Liver (tissue), 9 donors: ENCODE measurements around the gene PDK4. TPM values are rescaled to one million over a fixed set of nuclear protein-coding genes. Genes with fewer than 3 reads are reported as not detected.

Source experiments
- DNase-seq: peaks from one replicate; pipeline ENCODE4 v3.0.0-alpha.2; 2017; ENCODE audit warnings: low spot score
- H3K27ac ChIP-seq, 2 donors: one replicate each; pipeline ENCODE4 v1.7.0; 2013; ENCODE audit warnings: inconsistent platforms in 2 of 2, low read length in 2 of 2, control low read depth in 1 of 2, low read depth in 1 of 2, mild to moderate bottlenecking in 1 of 2
- H3K27me3 ChIP-seq, 4 donors: one replicate each; pipeline versions ENCODE4 v1.6.1 to v1.7.0; 2013; ENCODE audit warnings: low read length in 3 of 4, inconsistent platforms in 1 of 4, mild to moderate bottlenecking in 1 of 4, moderate library complexity in 1 of 4; ENCODE audit not compliant: control insufficient read depth in 4 of 4, insufficient read depth in 4 of 4
- H3K36me3 ChIP-seq, 4 donors: one replicate each; pipeline versions ENCODE4 v1.6.1 to v1.7.0; 2013; ENCODE audit warnings: low read length in 3 of 4, mild to moderate bottlenecking in 3 of 4, low read depth in 1 of 4, moderate library complexity in 1 of 4; ENCODE audit not compliant: control insufficient read depth in 4 of 4, insufficient read depth in 3 of 4
- H3K4me1 ChIP-seq, 4 donors: one replicate each; pipeline versions ENCODE4 v1.6.1 to v1.7.0; 2013; ENCODE audit warnings: low read length in 3 of 4, mild to moderate bottlenecking in 3 of 4, moderate library complexity in 1 of 4; ENCODE audit not compliant: control insufficient read depth in 4 of 4, insufficient read depth in 4 of 4
- H3K4me3 ChIP-seq, 3 donors: one replicate each; pipeline versions ENCODE4 v1.6.1 to v1.7.0; 2013; ENCODE audit warnings: low read length in 3 of 3, control low read depth in 1 of 3, low read depth in 1 of 3, mild to moderate bottlenecking in 1 of 3
- H3K9ac ChIP-seq, 2 donors: one replicate each; pipeline ENCODE4 v1.7.0; 2013; ENCODE audit warnings: low read length in 2 of 2, mild to moderate bottlenecking in 2 of 2, moderate library complexity in 2 of 2, control low read depth in 1 of 2, low read depth in 1 of 2
- H3K9me3 ChIP-seq, 4 donors: one replicate each; pipeline versions ENCODE4 v1.6.1 to v1.7.0; 2013; ENCODE audit warnings: low read length in 3 of 4; ENCODE audit not compliant: control insufficient read depth in 4 of 4
- EGR1 ChIP-seq, 2 donors: IDR thresholded peaks; 2 replicates each; pipeline ENCODE4 v1.6.1; 2016 to 2018; ENCODE audit warnings: antibody characterized with exemption in 2 of 2, low read depth in 2 of 2
- FOXA2 ChIP-seq: IDR thresholded peaks from 2 replicates; pipeline ENCODE4 v1.6.1; 2016; ENCODE audit warnings: antibody characterized with exemption
- GABPA ChIP-seq, 2 donors: IDR thresholded peaks in 1 of 2; conservative IDR thresholded peaks in 1 of 2; 2 replicates each; pipeline ENCODE4 v1.6.1; 2016; ENCODE audit warnings: antibody characterized with exemption in 2 of 2, mild to moderate bottlenecking in 1 of 2, moderate library complexity in 1 of 2
- HNF4A ChIP-seq, 2 donors: conservative IDR thresholded peaks; 2 replicates each; pipeline ENCODE4 v1.6.1; 2016; ENCODE audit warnings: antibody characterized with exemption in 2 of 2, mild to moderate bottlenecking in 2 of 2
- HNF4G ChIP-seq: IDR thresholded peaks from 2 replicates; pipeline ENCODE4 v1.6.1; 2016; ENCODE audit warnings: antibody characterized with exemption
- JUND ChIP-seq, 2 donors: IDR thresholded peaks; 2 replicates each; pipeline ENCODE4 v1.6.1; 2016; ENCODE audit warnings: antibody characterized with exemption in 2 of 2
- NR2F2 ChIP-seq: IDR thresholded peaks from 2 replicates; pipeline ENCODE4 v1.6.1; 2016; ENCODE audit warnings: antibody characterized with exemption
- RAD21 ChIP-seq, 2 donors: IDR thresholded peaks; 2 replicates each; pipeline ENCODE4 v1.6.1; 2016; ENCODE audit warnings: antibody characterized with exemption in 2 of 2, mild to moderate bottlenecking in 2 of 2
- RXRA ChIP-seq, 2 donors: IDR thresholded peaks; 2 replicates each; pipeline ENCODE4 v1.6.1; 2017 to 2018; ENCODE audit warnings: antibody characterized with exemption in 2 of 2, mild to moderate bottlenecking in 1 of 2
- SP1 ChIP-seq: IDR thresholded peaks from 2 replicates; pipeline ENCODE4 v1.6.1; 2018; ENCODE audit warnings: antibody characterized with exemption, mild to moderate bottlenecking
- TAF1 ChIP-seq: conservative IDR thresholded peaks from 2 replicates; pipeline ENCODE4 v1.6.1; 2016; ENCODE audit warnings: antibody characterized with exemption, mild to moderate bottlenecking
- YY1 ChIP-seq: IDR thresholded peaks from 2 replicates; pipeline ENCODE4 v1.6.1; 2016; ENCODE audit warnings: antibody characterized with exemption, mild to moderate bottlenecking
- WGBS: extraction: QIAGEN DNeasy Blood & Tissue Kit; methylation state at CpG from one replicate; pipeline ENCODE4 v1.1.7; 2013; 5-methylcytosine and 5-hydroxymethylcytosine counted together
- polyA plus RNA-seq, 2 donors: library from polyadenylated mRNA; stranded (reverse) in 1 of 2; unstranded in 1 of 2; fragments of 200-250 nt in 1 of 2; fragments of >200 nt in 1 of 2; fragmentation: Nextera tagmentation in 1 of 2; extraction: Ambion mirVana in 1 of 2; gene quantifications; one replicate each; pipeline versions ENCODE4 v1.2.1 to v1.2.3, GENCODE V29; 2013 to 2015
- total RNA-seq, 2 donors: library from RNA; depleted of rRNA; stranded (reverse); fragments of >200 nt; gene quantifications; one replicate each; pipeline ENCODE4 v1.2.3, GENCODE V29; 2014
- TF ChIP-seq, protein P1 (sequence below): IDR thresholded peaks from 2 replicates; pipeline ENCODE4 v1.6.1; 2016; ENCODE audit warnings: antibody characterized with exemption
- TF ChIP-seq, protein P2 (sequence below): IDR thresholded peaks from 2 replicates; pipeline ENCODE4 v1.6.1; 2016; ENCODE audit warnings: antibody characterized with exemption
- TF ChIP-seq, protein P3 (sequence below): IDR thresholded peaks from 2 replicates; pipeline ENCODE4 v1.6.1; 2016; ENCODE audit warnings: antibody characterized with exemption
- TF ChIP-seq, protein P4 (sequence below): IDR thresholded peaks from 2 replicates; pipeline ENCODE4 v1.6.1; 2016; ENCODE audit warnings: antibody characterized with exemption, mild to moderate bottlenecking
- TF ChIP-seq, protein P5 (sequence below): fragments of 150-350 bp; IDR thresholded peaks from 2 replicates; pipeline ENCODE4 v1.5.1; 2017; ENCODE audit warnings: improper control_type of control experiment, low read depth, low read length; ENCODE audit not compliant: missing input control
- donor health status: healthy.
- donor health status: healthy.
- donor health status: healthy.
- donor health status: healthy.
- donor health status: healthy.

PDK4 gene
- total and polyA plus RNA-seq, 4 donors: 6.3 to 116 (median 50.0) TPM

DNA sequence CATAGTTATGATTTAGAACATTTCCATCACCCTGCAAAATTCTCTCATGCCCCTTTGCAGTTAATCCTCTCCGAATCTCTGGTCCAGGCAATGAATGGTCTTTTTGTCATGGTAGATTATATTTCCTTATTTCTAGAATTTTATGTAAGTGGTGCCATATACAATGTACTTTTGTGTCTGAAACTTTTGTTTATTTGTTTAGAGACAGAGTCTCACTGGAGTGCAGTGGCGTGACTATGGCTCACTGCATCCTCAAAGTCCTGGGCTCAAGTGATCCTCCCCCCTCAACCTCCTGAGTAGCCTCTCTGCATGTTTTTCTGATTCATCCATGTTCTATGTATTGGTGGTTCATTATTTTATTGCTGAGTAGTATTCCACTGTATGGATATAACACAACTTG, 23.2 kb upstream of the PDK4 start:
- H3K36me3 ChIP-seq: no peaks in the 10 kb centered on the region
- H3K27ac ChIP-seq: no peak overlapping the region
- H3K4me3 ChIP-seq: no peak overlapping the region
- peaks cover 0 to under 1% (median 0%) of the 10 kb centered on the region in 4 donors for H3K9me3 ChIP-seq
- TF ChIP-seq, protein P1, sequence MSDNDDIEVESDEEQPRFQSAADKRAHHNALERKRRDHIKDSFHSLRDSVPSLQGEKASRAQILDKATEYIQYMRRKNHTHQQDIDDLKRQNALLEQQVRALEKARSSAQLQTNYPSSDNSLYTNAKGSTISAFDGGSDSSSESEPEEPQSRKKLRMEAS: no peak
- no peak for TF ChIP-seq RAD21 (IDR thresholded peaks at IDR 0.05)
- TF ChIP-seq SP1: no peak
- TF ChIP-seq FOXA2: no peak
- TF ChIP-seq JUND (IDR thresholded peaks at IDR 0.05): no peak
- no peak for TF ChIP-seq HNF4A (conservative IDR thresholded peaks at IDR 0.05)
- TF ChIP-seq, protein P2, sequence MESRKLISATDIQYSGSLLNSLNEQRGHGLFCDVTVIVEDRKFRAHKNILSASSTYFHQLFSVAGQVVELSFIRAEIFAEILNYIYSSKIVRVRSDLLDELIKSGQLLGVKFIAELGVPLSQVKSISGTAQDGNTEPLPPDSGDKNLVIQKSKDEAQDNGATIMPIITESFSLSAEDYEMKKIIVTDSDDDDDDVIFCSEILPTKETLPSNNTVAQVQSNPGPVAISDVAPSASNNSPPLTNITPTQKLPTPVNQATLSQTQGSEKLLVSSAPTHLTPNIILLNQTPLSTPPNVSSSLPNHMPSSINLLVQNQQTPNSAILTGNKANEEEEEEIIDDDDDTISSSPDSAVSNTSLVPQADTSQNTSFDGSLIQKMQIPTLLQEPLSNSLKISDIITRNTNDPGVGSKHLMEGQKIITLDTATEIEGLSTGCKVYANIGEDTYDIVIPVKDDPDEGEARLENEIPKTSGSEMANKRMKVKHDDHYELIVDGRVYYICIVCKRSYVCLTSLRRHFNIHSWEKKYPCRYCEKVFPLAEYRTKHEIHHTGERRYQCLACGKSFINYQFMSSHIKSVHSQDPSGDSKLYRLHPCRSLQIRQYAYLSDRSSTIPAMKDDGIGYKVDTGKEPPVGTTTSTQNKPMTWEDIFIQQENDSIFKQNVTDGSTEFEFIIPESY: no peak
- TF ChIP-seq YY1: no peak
- TF ChIP-seq, protein P3, sequence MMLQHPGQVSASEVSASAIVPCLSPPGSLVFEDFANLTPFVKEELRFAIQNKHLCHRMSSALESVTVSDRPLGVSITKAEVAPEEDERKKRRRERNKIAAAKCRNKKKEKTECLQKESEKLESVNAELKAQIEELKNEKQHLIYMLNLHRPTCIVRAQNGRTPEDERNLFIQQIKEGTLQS: no peak
- TF ChIP-seq TAF1: no peak
- no peak for TF ChIP-seq GABPA (IDR thresholded peaks at IDR 0.05 in 1 of 2, conservative IDR thresholded peaks at IDR 0.05 in 1 of 2)
- TF ChIP-seq, protein P4, sequence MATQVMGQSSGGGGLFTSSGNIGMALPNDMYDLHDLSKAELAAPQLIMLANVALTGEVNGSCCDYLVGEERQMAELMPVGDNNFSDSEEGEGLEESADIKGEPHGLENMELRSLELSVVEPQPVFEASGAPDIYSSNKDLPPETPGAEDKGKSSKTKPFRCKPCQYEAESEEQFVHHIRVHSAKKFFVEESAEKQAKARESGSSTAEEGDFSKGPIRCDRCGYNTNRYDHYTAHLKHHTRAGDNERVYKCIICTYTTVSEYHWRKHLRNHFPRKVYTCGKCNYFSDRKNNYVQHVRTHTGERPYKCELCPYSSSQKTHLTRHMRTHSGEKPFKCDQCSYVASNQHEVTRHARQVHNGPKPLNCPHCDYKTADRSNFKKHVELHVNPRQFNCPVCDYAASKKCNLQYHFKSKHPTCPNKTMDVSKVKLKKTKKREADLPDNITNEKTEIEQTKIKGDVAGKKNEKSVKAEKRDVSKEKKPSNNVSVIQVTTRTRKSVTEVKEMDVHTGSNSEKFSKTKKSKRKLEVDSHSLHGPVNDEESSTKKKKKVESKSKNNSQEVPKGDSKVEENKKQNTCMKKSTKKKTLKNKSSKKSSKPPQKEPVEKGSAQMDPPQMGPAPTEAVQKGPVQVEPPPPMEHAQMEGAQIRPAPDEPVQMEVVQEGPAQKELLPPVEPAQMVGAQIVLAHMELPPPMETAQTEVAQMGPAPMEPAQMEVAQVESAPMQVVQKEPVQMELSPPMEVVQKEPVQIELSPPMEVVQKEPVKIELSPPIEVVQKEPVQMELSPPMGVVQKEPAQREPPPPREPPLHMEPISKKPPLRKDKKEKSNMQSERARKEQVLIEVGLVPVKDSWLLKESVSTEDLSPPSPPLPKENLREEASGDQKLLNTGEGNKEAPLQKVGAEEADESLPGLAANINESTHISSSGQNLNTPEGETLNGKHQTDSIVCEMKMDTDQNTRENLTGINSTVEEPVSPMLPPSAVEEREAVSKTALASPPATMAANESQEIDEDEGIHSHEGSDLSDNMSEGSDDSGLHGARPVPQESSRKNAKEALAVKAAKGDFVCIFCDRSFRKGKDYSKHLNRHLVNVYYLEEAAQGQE: no peak
- TF ChIP-seq RXRA (IDR thresholded peaks at IDR 0.05): no peak
- TF ChIP-seq, protein P5, sequence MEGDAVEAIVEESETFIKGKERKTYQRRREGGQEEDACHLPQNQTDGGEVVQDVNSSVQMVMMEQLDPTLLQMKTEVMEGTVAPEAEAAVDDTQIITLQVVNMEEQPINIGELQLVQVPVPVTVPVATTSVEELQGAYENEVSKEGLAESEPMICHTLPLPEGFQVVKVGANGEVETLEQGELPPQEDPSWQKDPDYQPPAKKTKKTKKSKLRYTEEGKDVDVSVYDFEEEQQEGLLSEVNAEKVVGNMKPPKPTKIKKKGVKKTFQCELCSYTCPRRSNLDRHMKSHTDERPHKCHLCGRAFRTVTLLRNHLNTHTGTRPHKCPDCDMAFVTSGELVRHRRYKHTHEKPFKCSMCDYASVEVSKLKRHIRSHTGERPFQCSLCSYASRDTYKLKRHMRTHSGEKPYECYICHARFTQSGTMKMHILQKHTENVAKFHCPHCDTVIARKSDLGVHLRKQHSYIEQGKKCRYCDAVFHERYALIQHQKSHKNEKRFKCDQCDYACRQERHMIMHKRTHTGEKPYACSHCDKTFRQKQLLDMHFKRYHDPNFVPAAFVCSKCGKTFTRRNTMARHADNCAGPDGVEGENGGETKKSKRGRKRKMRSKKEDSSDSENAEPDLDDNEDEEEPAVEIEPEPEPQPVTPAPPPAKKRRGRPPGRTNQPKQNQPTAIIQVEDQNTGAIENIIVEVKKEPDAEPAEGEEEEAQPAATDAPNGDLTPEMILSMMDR: no peak
- TF ChIP-seq HNF4G: no peak
- TF ChIP-seq EGR1 (IDR thresholded peaks at IDR 0.05; ENCODE audit: low read depth in 2 of 2): no peak
- 93% methylated on average over 2 of the region's 2 CpGs for WGBS
- H3K27me3 ChIP-seq: no peaks in the 10 kb centered on the region
- no peaks in the 10 kb centered on the region for H3K4me1 ChIP-seq
- H3K9ac ChIP-seq: no peak overlapping the region
- DNase-seq: no peak

DNA sequence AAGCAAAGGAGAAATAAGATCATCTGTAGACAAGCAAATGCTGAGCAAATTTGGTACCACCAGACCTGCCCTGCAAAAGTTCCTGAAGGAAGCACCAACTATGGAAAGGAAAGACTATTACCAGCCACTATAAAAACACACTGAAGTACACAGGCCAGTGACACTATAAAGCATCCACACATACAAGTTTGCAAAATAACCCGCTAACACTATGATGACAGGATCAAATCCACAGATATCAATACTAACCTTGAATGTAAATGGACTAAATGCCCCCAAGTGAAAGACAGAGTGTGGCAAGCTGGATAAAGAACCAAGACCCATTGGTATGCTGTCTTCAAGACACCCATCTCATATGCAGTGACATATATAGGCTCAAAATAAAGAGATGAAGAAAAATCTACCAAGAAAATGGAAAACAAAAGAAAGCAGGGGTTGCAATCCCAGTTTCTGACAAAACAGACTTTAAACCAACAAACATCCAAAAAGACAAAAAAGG, 18.2 kb upstream of the PDK4 start:
- Histone ChIP-seq H3K4me3 (no peak overlapping the region), H3K27ac (no peak overlapping the region), H3K36me3 (no peaks in the 10 kb centered on the region), H3K4me1 (peaks cover 0 to 8% (median 3%) of the 10 kb centered on the region in 4 donors), H3K9me3 (peaks cover 0 to 5% (median 0%) of the 10 kb centered on the region in 4 donors), H3K27me3 (no peaks in the 10 kb centered on the region), H3K9ac (no peak overlapping the region)
- no peak for DNase-seq
- TF ChIP-seq, protein P1: no peak
- TF ChIP-seq SP1 (no peak), YY1 (no peak), NR2F2 (no peak), EGR1 (IDR thresholded peaks at IDR 0.05; ENCODE audit: low read depth in 2 of 2) (no peak), TAF1 (no peak), HNF4G (no peak)
- TF ChIP-seq, protein P4: no peak
- 93% methylated on average over 1 of the region's 1 CpG for WGBS
